SK-N-SH treated with all-trans-retinoic acid at 6 μM for 48 hours (cell line): ENCODE data around the gene TMEM219.
"Not testable (repeated sequence)": the region's sequence is repeated elsewhere in the genome, so short reads cannot be mapped to it uniquely, and the experiment has no call there.

Experiments used
- ATAC-seq: fragments of 200-7000 bp; cut with Tn5 transposase; 3 replicates; pipeline ENCODE4 v1.9.1; 2020; ENCODE audit warnings: mild to moderate bottlenecking, moderate library complexity
- ARNTL ChIP-seq: fragments of 450-650 bp; formaldehyde crosslinking; IDR thresholded peaks from 2 replicates; pipeline ENCODE4 v1.5.0; 2020; ENCODE audit warnings: low read depth, mild to moderate bottlenecking, moderate library complexity, borderline replicate concordance
- BACH2 ChIP-seq: fragments of 250-450 bp; sonication (Bioruptor Pico); IDR thresholded peaks from 2 replicates; pipeline ENCODE4 v1.9.0; 2021; ENCODE audit warnings: mild to moderate bottlenecking, borderline replicate concordance
- CREB5 ChIP-seq: fragments of 250-450 bp; sonication (Bioruptor Pico); IDR thresholded peaks from 2 replicates; pipeline ENCODE4 v1.5.1; 2020; ENCODE audit warnings: low read depth, mild to moderate bottlenecking, moderate library complexity
- CSDC2 ChIP-seq: fragments of 250-450 bp; sonication (Bioruptor Pico); IDR thresholded peaks from 2 replicates; pipeline ENCODE4 v1.5.0; 2020; ENCODE audit warnings: mild to moderate bottlenecking, moderate library complexity
- CSRNP3 ChIP-seq: fragments of 250-450 bp; sonication (Bioruptor Pico); IDR thresholded peaks from 2 replicates; pipeline ENCODE4 v1.5.1; 2021; ENCODE audit warnings: mild to moderate bottlenecking, moderate library complexity
- ESRRG ChIP-seq: fragments of 250-450 bp; sonication (Bioruptor Pico); IDR thresholded peaks from 2 replicates; pipeline ENCODE4 v1.6.1; 2021; ENCODE audit warnings: mild to moderate bottlenecking
- GLIS3 ChIP-seq: fragments of 250-450 bp; sonication (Bioruptor Pico); IDR thresholded peaks from 2 replicates; pipeline ENCODE4 v1.5.0; 2020; ENCODE audit warnings: mild to moderate bottlenecking, moderate library complexity
- ISL1 ChIP-seq: fragments of 250-450 bp; sonication (Bioruptor Pico); IDR thresholded peaks from 2 replicates; pipeline ENCODE4 v2.1.2; 2022; ENCODE audit warnings: mild to moderate bottlenecking, moderate library complexity
- OSR1 ChIP-seq: fragments of 250-450 bp; sonication (Bioruptor Pico); IDR thresholded peaks from 2 replicates; pipeline ENCODE4 v1.8.0; 2022; ENCODE audit warnings: moderate library complexity, mild to moderate bottlenecking, inconsistent platforms
- PATZ1 ChIP-seq: fragments of 250-450 bp; sonication (Bioruptor Pico); IDR thresholded peaks from 2 replicates; pipeline ENCODE4 v1.8.0; 2020; ENCODE audit warnings: mild to moderate bottlenecking, moderate library complexity, borderline replicate concordance
- POU6F1 ChIP-seq: fragments of 250-450 bp; sonication (Bioruptor Pico); IDR thresholded peaks from 2 replicates; pipeline ENCODE4 v1.8.0; 2021; ENCODE audit warnings: low read depth, mild to moderate bottlenecking, moderate library complexity, borderline replicate concordance
- PPARA ChIP-seq: fragments of 250-450 bp; sonication (Bioruptor Pico); IDR thresholded peaks from 2 replicates; pipeline ENCODE4 v1.5.0; 2020; ENCODE audit warnings: mild to moderate bottlenecking, borderline replicate concordance
- RARB ChIP-seq: fragments of 250-450 bp; sonication (Bioruptor Pico); IDR thresholded peaks from 2 replicates; pipeline ENCODE4 v1.8.0; 2021; ENCODE audit warnings: mild to moderate bottlenecking, moderate library complexity
- SNAI2 ChIP-seq: fragments of 250-450 bp; sonication (Bioruptor Pico); IDR thresholded peaks from 2 replicates; pipeline ENCODE4 v1.5.0; 2020; ENCODE audit warnings: mild to moderate bottlenecking, moderate library complexity
- TCF4 ChIP-seq: fragments of 250-450 bp; sonication (Bioruptor Pico); IDR thresholded peaks from 2 replicates; pipeline ENCODE4 v1.8.0; 2021; ENCODE audit warnings: mild to moderate bottlenecking, moderate library complexity, borderline replicate concordance
- TOX ChIP-seq: fragments of 250-450 bp; sonication (Bioruptor Pico); IDR thresholded peaks from 2 replicates; pipeline ENCODE4 v1.8.0; 2021; ENCODE audit warnings: mild to moderate bottlenecking, moderate library complexity, borderline replicate concordance
- TSHZ2 ChIP-seq: fragments of 250-450 bp; sonication (Bioruptor Pico); IDR thresholded peaks from 2 replicates; pipeline ENCODE4 v1.5.0; 2020; ENCODE audit warnings: mild to moderate bottlenecking, moderate library complexity
- ZC3H10 ChIP-seq: fragments of 250-450 bp; sonication (Bioruptor Pico); IDR thresholded peaks from 2 replicates; pipeline ENCODE4 v1.5.1; 2021; ENCODE audit warnings: mild to moderate bottlenecking, moderate library complexity
- ZFP30 ChIP-seq: fragments of 450-650 bp; formaldehyde crosslinking; IDR thresholded peaks from 2 replicates; pipeline ENCODE4 v1.5.0; 2022; ENCODE audit warnings: mild to moderate bottlenecking, moderate library complexity
- ZNF565 ChIP-seq: fragments of 450-650 bp; formaldehyde crosslinking; conservative IDR thresholded peaks from 2 replicates; pipeline ENCODE4 v1.5.0; 2020; ENCODE audit warnings: low read depth, mild to moderate bottlenecking, moderate library complexity
- ZNF70 ChIP-seq: fragments of 450-650 bp; formaldehyde crosslinking; IDR thresholded peaks from 2 replicates; pipeline ENCODE4 v1.5.0; 2020; ENCODE audit warnings: mild to moderate bottlenecking, moderate library complexity

Gene TMEM219

GRCh38 chr16:29927070-29927905 is 34.6 kb upstream of the TMEM219 start:
- TF ChIP-seq TOX (CRISPR knock-in tag) (no peak), RARB (no peak), OSR1 (CRISPR knock-in tag) (no peak), PATZ1 (CRISPR knock-in tag) (no peak), CSDC2 (CRISPR knock-in tag) (no peak), BACH2 (CRISPR knock-in tag) (no peak), ZC3H10 (CRISPR knock-in tag) (no peak), ZNF70 (CRISPR knock-in tag) (no peak), TCF4 (CRISPR knock-in tag) (no peak)
- ATAC-seq, result no peak

- ATAC-seq, result not testable (repeated sequence)
Observed at GRCh38 chr16:29931750-29932149, 30.1 kb upstream of the TMEM219 start.

- no peak for TF ChIP-seq ISL1 (CRISPR knock-in tag)
- no peak for TF ChIP-seq CSRNP3
- TF ChIP-seq ZFP30 (CRISPR knock-in tag), result no peak
- no peak for TF ChIP-seq CSDC2 (CRISPR knock-in tag)
- no peak for TF ChIP-seq BACH2 (CRISPR knock-in tag)
- TF ChIP-seq, all 23 proteins: peak for 0
- no peak for ATAC-seq
Observed at GRCh38 chr16:29940656-29941055, 21.2 kb upstream of the TMEM219 start.

- no peak for TF ChIP-seq ZNF565 (CRISPR knock-in tag)
- no peak for TF ChIP-seq RARB
- TF ChIP-seq PPARA (CRISPR knock-in tag), result no peak
- TF ChIP-seq, all 23 proteins: peak for 0
- peak; percentile 99 for ATAC-seq
Observed at GRCh38 chr16:29943846-29944799, 17.8 kb upstream of the TMEM219 start.

- ATAC-seq, result no peak
- TF ChIP-seq ZNF70 (CRISPR knock-in tag) (no peak), CSRNP3 (no peak), SNAI2 (CRISPR knock-in tag) (no peak), RARB (no peak), ARNTL (CRISPR knock-in tag) (no peak), ISL1 (CRISPR knock-in tag) (no peak), TCF4 (CRISPR knock-in tag) (no peak), CREB5 (CRISPR knock-in tag) (no peak), ESRRG (no peak), ZC3H10 (CRISPR knock-in tag) (no peak), BACH2 (CRISPR knock-in tag) (no peak), POU6F1 (no peak), GLIS3 (CRISPR knock-in tag) (no peak), CSDC2 (CRISPR knock-in tag) (no peak), TSHZ2 (CRISPR knock-in tag) (no peak)
Observed at GRCh38 chr16:29947897-29948296, 14.0 kb upstream of the TMEM219 start.
